ENCODE measurements around the gene ANKRD13B.

ANKRD13B gene

DNA sequence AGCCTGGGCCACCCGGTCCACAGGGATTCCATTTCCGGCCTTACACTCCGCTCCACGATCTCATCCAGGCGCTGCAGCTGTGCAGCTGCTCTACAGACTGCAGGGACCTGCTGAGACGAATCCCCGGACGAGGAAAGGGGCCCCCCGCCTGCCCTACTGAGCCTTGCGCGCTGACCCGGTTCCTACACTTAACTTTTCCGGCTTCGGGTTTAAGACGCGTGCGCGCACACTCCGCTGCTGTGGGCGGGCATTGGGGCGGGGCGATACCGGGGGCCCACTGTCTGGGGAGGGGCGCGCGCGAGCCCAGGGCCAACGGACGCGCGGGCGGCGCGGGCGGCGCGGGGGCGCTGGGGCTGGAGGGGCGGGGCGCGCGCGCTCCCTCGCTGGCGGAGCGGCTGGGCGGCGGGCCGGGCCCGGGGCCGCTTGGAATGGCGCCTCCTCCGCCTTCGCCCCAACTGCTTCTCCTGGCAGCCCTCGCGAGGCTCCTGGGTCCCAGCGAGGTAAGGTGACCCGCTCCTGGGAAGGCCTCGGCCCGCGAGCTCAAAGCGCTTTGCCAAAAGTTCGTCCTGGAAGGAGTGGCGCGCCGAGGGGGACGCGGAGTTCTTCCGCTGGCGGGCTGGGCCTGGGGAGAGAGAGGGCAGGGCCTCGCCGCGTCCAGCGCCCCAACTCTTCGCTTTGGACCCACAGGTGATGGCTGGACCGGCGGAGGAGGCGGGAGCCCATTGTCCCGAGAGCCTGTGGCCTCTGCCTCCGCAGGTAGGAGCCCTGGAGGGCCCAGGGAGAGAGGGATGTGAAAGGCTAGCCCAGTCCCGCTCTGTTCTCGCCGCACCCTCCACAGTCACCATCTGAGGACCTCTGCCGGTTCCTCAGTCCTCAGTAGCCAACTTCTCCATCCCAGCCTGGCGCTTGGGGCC is 24.3 kb upstream of the ANKRD13B start, which contains the start of gene TP53I13:
Gene TP53I13 (plus strand): TSS at position 371 of the 914 bp plus-strand sequence. CDS start 58 bp downstream, at position 429.
- DNase-seq (ENCODE audit: low spot score): peak; percentile 95

DNA sequence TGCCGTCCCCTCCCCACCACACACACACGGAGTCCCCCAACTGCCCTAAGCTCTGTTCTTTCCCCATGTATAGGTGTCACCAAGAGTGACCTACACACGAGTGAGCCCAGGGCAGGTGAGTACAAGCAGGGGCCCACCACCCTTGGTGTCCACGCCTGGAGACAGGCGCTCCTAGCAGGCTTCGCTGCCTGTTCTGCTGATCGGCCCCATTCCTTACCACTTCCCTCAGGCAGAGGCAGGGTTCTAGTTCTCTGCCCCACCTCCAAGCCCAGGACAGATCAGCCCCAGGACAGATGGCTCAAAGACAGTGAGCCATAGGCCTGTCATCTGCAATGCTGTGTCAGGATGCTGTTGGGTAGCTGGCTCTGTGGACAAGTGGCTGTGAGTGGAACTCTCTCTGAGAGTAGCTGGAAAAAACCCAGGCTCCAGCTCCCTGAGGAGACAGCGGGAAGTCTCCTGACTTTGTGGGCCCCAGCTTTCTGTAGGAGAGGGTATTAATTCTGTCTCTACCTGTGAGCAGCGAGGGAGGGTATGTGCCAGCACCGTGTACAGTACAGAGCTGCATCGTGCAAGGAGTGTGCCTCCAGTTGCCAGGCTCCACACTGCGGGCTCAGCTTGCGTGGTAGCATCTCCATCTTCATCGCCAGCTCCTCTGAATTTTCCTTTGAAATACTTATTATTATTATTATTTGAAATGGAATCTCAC is 23.5 kb upstream of the ANKRD13B start:
- DNase-seq (ENCODE audit: low spot score): no peak

DNA sequence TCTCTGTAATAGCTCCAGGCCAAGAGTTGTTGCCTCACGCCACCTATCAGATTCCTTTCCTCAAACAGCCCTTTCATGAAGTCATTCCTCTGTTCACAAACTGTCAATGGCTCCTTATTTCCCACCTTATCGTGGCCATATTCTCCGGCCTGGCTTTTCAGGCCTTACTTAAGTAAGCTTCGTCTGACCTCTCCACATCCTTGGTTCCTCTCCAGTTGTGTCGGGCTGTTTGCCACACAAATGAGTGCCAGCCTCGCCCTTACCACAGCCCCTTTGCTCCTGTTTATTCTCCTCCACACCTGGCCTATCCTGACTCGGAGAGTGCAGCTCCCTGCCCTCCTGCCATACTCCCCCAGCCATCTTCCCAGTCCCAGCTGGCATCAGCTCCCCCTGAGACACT is 22.4 kb upstream of the ANKRD13B start:
- no peak for DNase-seq (ENCODE audit: low spot score)

DNA sequence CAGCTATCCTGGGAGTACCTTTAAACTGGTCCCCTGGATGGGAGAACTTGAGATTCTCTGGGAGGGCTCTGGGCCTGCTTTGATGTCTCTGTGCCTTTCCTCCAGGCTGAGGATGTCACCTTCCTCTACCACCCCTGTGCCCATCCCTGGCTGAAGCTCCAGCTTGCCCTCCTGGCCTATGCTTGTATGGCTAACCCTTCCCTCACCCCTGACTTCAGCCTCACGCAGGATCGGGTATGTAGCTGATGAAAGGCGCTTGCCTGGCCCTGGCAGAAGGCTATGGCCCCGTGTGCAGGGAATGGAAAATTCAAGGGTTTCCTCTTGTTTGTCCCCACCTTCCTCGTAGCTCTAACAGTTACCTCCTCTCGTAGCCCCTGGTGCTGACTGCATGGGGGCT is 21.4 kb upstream of the ANKRD13B start:
- DNase-seq (ENCODE audit: low spot score): no peak

DNA sequence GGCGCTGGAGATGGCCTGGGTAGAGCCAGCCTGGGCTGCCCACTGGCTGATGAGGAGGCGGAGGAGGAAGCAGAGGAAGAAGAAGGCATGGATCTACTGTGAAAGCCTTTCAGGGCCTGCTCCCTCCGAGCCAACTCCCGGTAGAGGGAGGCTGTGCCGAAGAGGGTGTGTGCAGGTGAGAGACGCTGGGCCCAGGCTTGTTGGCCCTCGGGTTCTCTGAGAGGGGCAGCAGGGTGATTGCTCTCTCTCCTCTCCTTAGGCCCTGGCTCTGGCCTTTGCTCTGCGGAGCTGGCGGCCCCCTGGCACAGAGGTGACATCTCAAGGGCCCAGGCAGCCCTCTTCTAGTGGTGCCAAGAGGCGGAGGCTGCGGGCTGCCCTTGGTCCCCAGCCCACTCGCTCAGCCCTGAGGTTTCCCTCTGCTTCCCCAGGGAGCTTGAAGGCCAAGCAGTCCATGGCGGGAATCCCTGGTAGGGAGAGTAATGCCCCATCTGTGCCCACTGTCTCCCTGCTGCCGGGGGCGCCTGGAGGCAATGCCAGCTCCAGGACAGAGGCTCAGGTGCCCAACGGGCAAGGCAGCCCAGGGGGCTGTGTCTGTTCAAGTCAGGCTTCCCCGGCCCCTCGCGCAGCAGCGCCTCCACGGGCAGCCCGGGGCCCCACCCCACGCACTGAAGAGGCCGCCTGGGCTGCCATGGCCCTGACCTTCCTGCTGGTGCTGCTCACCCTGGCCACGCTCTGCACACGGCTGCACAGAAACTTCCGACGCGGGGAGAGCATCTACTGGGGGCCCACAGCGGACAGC is 20.9 kb upstream of the ANKRD13B start:
- no peak for DNase-seq (ENCODE audit: low spot score)

DNA sequence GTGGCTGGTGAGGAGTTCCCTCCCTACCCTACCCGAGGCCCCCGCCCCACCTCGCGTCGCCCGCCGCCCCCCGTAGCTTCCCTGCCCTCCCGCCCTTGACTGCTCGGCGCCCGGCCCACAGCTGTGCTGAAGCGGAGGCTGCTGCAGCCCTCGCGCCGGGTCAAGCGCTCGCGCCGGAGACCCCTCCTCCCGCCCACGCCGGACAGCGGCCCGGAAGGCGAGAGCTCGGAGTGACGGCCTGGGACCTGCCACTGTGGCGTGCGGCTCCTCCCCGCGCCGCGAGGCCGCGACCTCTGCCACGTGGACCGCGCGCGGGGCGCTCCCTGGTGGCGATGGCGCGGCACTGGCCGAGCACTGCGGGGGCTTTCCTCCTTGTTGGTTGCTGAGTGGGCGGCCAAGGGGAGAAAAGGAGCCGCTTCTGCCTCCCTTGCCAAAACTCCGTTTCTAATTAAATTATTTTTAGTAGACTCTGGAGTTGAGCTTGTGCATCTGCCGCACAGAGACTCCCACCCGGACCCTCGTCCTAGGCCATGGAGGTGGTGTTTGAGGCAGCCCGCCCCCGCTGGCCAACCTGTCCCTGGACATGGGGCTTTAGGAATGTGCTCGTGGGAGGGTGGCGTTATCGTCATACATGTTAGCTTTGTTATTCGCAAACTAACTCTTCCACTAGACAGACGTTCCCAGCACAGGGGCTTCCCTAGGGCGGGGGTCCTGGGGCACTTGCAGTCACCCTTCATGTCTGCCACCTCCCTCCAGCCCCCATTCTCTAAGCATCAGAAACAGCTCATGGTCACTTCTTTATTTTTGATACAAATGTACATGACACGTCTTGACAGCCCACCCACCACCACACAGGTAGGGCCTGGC is 20.0 kb upstream of the ANKRD13B start:
- DNase-seq (ENCODE audit: low spot score): no peak

DNA sequence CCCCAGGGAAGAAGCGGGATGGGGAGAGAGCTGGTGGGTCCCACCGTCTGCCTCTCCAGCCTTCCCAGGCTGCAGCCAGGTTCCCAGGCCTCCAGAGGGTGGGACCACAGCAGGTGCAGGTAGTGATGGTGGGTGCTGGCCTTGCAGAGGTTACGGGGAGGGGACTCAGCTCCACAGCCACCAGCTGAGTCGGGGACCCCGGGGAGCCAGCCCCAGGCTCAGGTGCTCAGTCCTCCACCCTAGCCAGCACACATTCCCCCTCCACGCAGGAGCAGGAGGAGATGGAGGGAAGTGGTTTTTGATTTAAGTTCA is 19.4 kb upstream of the ANKRD13B start:
- no peak for DNase-seq (ENCODE audit: low spot score)

DNA sequence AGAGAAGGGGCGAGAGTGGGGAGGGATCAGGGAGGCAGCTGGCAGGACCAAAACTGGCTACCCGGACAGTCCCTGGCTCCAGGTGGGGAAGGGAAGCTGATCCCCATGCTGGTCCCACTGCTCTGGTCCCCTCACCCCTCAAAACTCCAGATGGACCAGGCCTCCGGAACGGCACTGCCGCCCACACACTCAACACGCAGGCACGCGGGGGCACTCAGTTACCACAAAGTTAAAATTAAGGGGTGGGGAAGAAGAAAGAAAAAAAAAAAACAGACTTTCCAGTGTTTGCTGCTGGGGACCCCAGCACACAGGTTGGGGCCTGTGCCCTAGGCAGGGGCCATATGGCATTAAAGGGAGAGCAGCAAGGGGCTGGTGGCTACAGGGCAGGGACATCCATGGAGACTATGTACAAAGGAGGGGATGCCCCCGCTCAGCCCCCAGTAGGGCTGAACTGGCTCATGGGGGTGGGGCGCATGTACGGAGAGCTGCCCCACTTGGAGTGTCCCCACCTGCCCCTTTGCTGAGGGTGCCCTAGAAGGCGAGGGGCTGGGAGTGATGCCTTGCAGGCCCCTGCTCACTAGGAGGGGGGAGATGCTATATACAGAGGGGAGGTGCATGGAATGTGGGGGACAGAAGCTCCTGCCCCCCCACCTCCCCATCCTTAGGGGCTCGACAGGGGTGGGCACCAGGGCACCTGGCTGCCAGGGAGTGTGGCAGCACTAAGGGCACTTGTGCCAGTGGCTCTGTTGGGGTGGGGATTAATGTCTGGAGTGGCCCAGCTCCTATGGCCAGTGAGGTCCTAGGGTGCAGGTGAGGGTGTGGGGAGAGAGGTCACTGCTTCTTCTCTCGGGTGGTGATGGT is 18.8 kb upstream of the ANKRD13B start:
- no peak for DNase-seq (ENCODE audit: low spot score)

DNA sequence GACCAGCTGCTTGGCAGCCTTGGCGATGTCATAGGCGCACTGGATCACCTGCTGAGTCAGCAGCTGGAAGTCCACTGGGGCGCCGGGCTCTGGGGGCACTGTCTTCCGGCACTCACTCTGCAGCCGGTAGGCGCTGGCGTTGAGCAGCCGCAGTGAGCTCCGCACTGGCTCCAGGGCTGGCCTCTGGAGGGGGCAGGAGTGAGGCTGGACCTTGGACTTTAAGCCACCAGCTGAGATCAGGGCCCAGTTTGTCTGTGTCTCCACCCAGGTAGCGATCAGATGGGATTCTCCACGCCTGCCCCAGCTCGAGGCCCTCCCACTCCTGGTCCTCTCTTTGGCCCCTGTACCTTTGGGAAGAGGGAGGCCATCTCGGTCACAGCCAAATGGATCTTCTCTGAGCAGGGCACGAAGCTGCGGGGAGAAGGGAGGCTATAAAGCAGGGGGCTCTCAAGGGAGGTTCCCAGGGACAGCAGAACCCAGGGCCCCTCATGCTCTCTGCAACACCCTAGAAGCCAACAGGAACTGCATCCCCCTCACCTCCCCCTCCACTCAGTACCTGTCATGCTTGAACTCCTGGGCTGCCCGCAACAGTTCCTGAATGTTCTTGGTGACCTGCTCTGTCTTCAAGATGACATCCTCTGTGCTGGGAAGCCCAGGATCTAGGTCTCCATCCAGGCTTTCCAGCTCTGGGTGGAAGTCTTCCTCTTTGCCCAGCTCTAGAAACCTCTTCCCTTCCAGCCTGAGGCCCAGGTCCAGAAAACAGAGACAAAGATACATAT is 18.0 kb upstream of the ANKRD13B start:
- peak; percentile 94 for DNase-seq (ENCODE audit: low spot score)

DNA sequence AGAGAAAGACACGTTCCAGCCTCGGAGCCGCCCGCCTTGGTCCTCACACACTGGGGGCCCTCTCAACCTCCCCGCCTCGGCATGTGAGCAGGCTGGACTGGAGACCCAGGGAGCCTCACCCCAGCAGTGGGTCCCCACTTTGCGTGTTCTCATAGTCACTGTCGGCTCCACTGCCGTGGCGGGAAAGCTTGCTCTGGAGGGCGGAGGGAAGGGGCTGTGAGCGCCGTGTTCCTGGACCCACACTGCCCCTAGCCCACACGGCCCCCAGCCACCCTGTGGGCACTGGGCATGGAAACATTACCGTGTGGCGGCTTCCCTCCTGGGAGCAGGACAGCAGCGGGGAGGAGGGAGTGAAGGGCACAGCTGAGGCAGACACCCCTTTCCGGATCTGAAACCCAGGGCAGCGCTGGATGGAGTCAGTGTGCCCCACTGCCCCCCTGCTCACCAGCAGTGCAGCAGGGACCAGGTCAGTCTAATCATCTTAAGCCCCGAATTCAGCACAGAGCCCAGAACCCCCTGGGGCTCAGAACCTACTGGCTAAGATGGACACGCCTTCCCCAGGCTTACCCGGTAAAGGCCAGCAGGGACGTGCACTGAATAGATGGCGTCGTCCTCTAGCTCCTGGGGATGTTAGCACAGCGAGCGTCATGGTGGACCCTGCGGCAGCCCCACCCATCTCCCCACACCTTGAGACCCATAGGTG is 17.3 kb upstream of the ANKRD13B start:
- DNase-seq (ENCODE audit: low spot score): no peak

DNA sequence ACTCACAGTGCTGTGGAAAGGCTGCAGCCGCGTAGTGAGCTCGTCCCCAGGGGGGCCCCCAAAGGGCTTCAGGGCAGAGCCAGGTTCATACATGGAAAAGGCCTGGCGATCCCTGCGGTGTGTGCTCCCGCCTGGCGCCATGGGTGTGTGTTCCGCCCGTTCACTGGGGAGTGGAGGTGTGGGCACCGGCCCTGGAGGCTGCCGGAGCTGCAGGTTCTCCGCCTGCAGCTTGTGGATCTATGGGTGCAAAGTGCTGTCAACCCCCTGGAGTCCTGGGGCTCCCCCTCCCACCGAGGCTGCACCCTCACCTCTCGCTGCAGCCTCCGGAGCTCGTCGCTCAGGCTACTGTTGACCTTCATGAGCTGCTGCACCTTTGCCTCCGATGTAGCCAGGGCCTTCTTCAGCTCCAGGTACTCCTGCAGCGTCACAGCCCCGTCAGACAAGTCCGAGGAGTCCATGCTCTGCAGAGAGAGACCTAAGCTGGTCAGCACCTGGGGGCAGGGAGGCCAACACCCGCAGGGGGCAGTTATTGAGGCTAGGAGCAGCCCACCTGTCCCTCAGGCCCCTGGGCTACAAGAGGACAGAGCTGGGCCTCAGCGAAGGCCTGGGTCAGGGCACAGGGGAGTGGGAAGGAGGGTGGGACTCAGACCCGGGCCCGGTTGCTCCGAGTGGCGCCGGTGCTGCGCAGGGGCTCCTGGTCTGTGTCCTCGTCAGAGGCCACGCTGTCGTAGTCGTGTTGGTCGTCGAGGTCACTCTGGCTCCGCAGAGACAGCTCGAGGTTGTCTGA is 16.5 kb upstream of the ANKRD13B start:
- no peak for DNase-seq (ENCODE audit: low spot score)

DNA sequence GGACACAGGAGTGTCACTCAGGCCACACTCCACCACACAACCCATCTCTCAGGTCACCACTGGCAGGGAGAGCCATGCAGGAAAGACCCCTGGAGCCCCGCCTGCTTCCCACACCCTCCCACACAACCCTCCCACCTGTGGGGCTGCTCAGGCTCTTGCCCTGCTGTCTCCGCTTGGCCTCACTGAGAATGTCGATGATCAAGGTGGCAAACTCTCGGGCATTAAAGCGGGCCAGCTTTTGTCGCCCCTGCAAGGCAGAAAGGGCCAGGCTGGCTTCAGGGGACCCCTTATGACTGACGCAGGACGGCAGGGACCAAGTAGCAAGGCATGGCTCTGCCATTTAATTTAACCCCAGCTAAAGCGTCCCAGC is 15.9 kb upstream of the ANKRD13B start:
- no peak for DNase-seq (ENCODE audit: low spot score)

DNA sequence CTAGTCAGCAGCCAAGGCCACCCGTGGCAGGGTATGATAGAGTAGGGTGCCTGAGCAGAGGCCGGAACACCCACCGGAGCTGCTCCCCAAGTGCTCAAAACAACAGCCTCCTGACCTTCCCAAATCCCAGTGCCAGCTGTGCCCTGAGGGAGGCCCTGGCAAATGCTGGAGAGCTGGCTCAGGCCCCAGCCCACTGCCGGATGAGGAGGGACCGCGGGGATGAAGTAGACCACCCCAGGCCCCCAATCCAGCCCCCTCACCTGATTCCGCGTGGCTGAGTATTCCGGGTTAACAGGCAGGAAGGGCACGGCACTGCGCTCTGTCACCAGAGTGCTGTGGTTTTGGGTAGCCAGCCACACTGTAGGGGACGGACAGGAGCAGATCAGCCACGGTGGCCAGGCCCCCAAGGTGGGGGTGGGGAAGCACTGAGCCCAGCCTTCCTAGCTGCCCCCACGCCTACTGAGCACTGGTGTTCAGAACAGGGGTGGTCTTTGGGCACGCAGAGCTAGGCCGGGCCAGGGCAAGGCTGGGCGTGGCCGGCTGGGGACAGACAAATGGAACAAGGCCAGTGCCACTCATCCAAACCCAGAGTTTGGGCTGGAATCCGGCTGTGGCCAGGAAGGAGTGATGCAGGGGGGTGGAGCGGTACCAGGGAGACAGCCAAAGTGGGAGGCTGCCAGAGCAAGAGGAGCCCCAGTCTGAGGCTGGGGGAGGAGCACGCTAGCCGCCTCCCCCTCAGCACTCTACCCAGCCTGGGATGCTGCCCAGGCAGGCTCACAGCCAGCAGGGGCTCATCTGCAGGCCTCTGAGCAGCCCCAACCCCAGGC is 15.3 kb upstream of the ANKRD13B start:
- no peak for DNase-seq (ENCODE audit: low spot score)

DNA sequence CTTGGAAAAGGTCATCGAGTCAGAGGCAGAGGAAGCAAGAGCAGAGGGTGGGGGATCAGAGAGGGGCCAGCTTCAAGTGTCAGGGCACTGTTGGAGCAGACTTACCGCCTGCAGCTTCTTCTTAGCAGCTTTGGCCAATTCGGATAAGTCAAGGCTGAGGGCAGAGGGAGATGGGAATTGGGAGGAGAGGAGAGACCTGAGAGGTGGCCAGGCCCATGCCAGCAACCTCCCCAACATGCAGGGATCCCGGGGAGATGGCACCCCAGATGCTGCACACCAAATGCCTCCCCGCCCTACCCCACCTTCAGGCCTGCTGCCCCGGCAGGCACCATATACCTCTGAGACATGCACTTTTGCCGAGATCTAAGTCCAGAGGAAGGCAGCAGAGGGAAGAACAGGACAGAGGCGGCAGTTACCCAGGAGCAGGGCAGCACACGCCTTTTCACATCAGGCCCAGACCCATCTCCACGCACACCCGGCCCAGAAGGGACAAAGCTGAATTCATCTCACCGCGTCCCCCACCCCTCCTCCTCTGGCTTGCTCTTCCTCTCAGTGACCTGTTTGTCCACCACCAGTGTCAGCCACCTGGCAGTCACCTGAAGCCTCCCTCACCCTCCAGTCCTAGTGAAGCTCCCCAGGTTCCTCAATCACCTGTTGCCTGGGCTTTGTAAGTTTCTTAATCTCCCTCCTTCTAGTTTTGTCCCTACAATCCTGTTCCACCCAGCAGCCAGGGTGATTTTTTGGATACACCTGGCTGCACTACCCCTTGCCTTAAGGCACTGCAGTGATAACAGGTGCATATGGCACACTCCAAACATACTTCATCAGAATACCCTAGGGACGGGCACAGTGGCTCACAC is 14.1 kb upstream of the ANKRD13B start:
- DNase-seq (ENCODE audit: low spot score): no peak

DNA sequence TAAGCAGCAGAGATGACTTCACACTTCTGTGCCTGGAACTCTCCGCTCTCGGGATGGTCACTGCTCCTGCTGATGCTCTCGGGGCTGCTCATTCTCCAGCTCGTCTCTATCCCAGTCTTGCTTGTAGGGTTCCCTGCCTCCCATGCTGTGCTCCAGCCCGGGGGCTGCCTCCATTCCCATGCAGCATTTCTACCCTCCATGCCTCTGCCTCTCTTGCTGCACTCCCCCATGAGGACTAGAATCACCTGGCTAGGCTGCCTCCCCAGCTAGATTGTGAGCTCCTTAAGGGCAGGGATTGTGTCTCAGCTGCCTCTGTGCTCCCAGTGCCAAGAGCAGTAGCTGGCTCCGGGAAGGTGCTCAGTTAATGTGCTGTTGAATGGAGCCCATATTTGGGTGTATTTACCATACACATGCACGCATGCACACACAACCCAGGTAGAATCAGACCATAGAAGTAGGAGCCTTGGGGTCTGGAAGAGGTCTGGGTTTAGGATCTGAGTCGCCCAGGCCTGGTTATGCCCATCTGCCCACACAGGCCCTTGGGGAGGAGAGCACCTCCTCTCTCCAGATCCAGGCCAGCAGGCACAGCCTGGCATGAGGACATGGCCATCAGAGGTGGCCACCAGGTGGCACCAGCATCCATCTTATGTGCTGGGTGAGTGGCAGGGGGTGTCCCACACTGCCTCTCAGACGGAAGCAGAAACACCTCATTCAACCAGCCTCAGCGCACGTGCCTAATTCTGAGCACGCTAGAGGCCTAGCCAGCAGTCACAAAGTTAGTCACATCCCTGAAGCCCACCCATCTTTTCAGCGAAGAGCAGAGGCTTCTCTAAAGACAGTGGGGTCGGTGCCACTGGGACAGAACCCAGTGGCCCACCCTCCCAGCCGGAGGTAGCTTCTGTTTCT is 12.8 kb upstream of the ANKRD13B start:
- peak; percentile 97 for DNase-seq (ENCODE audit: low spot score)

All from HuH-7 (cell line).